HG02973 (cell line): ENCODE results near the gene TANGO6.

Source experiments
- ATAC-seq: cut with Tn5 transposase; IDR thresholded peaks from one replicate; pipeline ENCODE4 v1.9.1; 2021; ENCODE audit warnings: moderate library complexity; ENCODE audit not compliant: unreplicated experiment

The TANGO6 gene

GRCh38 chr16:68999114-68999513 is 155.8 kb downstream of the TANGO6 start:
- ATAC-seq = no peak

GRCh38 chr16:69003500-69003899 is 160.2 kb downstream of the TANGO6 start:
- ATAC-seq = no peak

GRCh38 chr16:69005641-69006355 is 162.5 kb downstream of the TANGO6 start:
- no peak for ATAC-seq

GRCh38 chr16:69012906-69013305 is 169.6 kb downstream of the TANGO6 start:
- ATAC-seq = no peak

GRCh38 chr16:69013991-69014390 is 170.7 kb downstream of the TANGO6 start:
- no peak for ATAC-seq

GRCh38 chr16:69014811-69015210 is 171.5 kb downstream of the TANGO6 start:
- no peak for ATAC-seq

- no peak for ATAC-seq
These were observed 173.9 kb downstream of the TANGO6 start for GRCh38 chr16:69017036-69017783.

GRCh38 chr16:69019811-69020210 is 176.5 kb downstream of the TANGO6 start:
- no peak for ATAC-seq

GRCh38 chr16:69029121-69029520 is 185.8 kb downstream of the TANGO6 start:
- no peak for ATAC-seq

GRCh38 chr16:69031877-69032301 is 188.6 kb downstream of the TANGO6 start:
- ATAC-seq = no peak

- ATAC-seq = no peak
These were observed 190.0 kb downstream of the TANGO6 start for GRCh38 chr16:69033151-69033949.

GRCh38 chr16:69035375-69035774 is 192.0 kb downstream of the TANGO6 start:
- ATAC-seq = no peak

- no peak for ATAC-seq
These were observed 193.2 kb downstream of the TANGO6 start for GRCh38 chr16:69036399-69037091.

- ATAC-seq = no peak
These were observed 194.2 kb downstream of the TANGO6 start for GRCh38 chr16:69037373-69038160.

GRCh38 chr16:69039333-69039941 is 196.1 kb downstream of the TANGO6 start:
- no peak for ATAC-seq

GRCh38 chr16:69040144-69040909 is 197.0 kb downstream of the TANGO6 start:
- no peak for ATAC-seq

GRCh38 chr16:69048328-69049120 is 205.2 kb downstream of the TANGO6 start:
- ATAC-seq = no peak

GRCh38 chr16:69049146-69049545 is 205.8 kb downstream of the TANGO6 start:
- ATAC-seq = no peak
